Measurements from ENCODE around the gene IL18. TPM values are rescaled to one million over a fixed set of nuclear protein-coding genes. Genes with fewer than 3 reads are reported as not detected.

IL18 gene
- total and polyA plus RNA-seq, 2 of the 8 experiments (the other 6 are each of a cell fraction or from before 2014, with no cell fraction given) = 0.29 to 0.84 TPM

- TF ChIP-seq, protein P1, sequence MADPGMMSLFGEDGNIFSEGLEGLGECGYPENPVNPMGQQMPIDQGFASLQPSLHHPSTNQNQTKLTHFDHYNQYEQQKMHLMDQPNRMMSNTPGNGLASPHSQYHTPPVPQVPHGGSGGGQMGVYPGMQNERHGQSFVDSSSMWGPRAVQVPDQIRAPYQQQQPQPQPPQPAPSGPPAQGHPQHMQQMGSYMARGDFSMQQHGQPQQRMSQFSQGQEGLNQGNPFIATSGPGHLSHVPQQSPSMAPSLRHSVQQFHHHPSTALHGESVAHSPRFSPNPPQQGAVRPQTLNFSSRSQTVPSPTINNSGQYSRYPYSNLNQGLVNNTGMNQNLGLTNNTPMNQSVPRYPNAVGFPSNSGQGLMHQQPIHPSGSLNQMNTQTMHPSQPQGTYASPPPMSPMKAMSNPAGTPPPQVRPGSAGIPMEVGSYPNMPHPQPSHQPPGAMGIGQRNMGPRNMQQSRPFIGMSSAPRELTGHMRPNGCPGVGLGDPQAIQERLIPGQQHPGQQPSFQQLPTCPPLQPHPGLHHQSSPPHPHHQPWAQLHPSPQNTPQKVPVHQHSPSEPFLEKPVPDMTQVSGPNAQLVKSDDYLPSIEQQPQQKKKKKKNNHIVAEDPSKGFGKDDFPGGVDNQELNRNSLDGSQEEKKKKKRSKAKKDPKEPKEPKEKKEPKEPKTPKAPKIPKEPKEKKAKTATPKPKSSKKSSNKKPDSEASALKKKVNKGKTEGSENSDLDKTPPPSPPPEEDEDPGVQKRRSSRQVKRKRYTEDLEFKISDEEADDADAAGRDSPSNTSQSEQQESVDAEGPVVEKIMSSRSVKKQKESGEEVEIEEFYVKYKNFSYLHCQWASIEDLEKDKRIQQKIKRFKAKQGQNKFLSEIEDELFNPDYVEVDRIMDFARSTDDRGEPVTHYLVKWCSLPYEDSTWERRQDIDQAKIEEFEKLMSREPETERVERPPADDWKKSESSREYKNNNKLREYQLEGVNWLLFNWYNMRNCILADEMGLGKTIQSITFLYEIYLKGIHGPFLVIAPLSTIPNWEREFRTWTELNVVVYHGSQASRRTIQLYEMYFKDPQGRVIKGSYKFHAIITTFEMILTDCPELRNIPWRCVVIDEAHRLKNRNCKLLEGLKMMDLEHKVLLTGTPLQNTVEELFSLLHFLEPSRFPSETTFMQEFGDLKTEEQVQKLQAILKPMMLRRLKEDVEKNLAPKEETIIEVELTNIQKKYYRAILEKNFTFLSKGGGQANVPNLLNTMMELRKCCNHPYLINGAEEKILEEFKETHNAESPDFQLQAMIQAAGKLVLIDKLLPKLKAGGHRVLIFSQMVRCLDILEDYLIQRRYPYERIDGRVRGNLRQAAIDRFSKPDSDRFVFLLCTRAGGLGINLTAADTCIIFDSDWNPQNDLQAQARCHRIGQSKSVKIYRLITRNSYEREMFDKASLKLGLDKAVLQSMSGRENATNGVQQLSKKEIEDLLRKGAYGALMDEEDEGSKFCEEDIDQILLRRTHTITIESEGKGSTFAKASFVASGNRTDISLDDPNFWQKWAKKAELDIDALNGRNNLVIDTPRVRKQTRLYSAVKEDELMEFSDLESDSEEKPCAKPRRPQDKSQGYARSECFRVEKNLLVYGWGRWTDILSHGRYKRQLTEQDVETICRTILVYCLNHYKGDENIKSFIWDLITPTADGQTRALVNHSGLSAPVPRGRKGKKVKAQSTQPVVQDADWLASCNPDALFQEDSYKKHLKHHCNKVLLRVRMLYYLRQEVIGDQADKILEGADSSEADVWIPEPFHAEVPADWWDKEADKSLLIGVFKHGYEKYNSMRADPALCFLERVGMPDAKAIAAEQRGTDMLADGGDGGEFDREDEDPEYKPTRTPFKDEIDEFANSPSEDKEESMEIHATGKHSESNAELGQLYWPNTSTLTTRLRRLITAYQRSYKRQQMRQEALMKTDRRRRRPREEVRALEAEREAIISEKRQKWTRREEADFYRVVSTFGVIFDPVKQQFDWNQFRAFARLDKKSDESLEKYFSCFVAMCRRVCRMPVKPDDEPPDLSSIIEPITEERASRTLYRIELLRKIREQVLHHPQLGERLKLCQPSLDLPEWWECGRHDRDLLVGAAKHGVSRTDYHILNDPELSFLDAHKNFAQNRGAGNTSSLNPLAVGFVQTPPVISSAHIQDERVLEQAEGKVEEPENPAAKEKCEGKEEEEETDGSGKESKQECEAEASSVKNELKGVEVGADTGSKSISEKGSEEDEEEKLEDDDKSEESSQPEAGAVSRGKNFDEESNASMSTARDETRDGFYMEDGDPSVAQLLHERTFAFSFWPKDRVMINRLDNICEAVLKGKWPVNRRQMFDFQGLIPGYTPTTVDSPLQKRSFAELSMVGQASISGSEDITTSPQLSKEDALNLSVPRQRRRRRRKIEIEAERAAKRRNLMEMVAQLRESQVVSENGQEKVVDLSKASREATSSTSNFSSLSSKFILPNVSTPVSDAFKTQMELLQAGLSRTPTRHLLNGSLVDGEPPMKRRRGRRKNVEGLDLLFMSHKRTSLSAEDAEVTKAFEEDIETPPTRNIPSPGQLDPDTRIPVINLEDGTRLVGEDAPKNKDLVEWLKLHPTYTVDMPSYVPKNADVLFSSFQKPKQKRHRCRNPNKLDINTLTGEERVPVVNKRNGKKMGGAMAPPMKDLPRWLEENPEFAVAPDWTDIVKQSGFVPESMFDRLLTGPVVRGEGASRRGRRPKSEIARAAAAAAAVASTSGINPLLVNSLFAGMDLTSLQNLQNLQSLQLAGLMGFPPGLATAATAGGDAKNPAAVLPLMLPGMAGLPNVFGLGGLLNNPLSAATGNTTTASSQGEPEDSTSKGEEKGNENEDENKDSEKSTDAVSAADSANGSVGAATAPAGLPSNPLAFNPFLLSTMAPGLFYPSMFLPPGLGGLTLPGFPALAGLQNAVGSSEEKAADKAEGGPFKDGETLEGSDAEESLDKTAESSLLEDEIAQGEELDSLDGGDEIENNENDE (IDR thresholded peaks at IDR 0.05; ENCODE audit: insufficient replicate concordance, low read length) = no peak
- no peak for TF ChIP-seq HDAC6 (IDR thresholded peaks at IDR 0.05; ENCODE audit: low read depth, low read length)
- TF ChIP-seq CTCF (IDR thresholded peaks at IDR 0.05; ENCODE audit: control extremely low read depth in 1 of 3, insufficient read depth in 1 of 3, low read depth in 1 of 3, low read length in 3 of 3) = peak in 2 of 3 experiments; percentile 53 to 59; a peak in 3 of 4 replicates
- no peak for TF ChIP-seq SAP30 (IDR thresholded peaks at IDR 0.05; ENCODE audit: insufficient read depth, insufficient replicate concordance, low read length)
- no peak for TF ChIP-seq GTF2F1 (IDR thresholded peaks at IDR 0.05; ENCODE audit: borderline replicate concordance, low read depth, low read length)
- no peak for TF ChIP-seq SP2 (IDR thresholded peaks at IDR 0.05; ENCODE audit: low read length)
These were observed 50.1 kb downstream of the IL18 start (continued) for GRCh38 chr11:112113539-112114457.

Data from H1 (cell line).